Endothelial cell of umbilical vein (primary cell): ENCODE data around the gene CFAP97. TPM values are rescaled to one million over a fixed set of nuclear protein-coding genes. Genes with fewer than 3 reads are reported as not detected.

Experiments
- BruUV-seq: library from RNA; stranded (reverse); fragments of 400-500 nt; replicated peaks from 2 replicates; lab custom pipeline; 2021; lab: Mats Ljungman, UMichigan
- CTCF ChIA-PET: fragments of 300-600, 350-600 bp; sonication (Branson Sonifier 250); formaldehyde crosslinking; loops from one replicate; lab custom pipeline; 2021; ENCODE audit warnings: antibody characterized with exemption, inconsistent platforms; lab: Charles Lee
- POLR2A ChIA-PET: fragments of 300-600, 350-600 bp; sonication (Branson Sonifier 250); formaldehyde crosslinking; loops from one replicate; lab custom pipeline; 2021; ENCODE audit warnings: antibody characterized with exemption, inconsistent platforms; lab: Charles Lee
- DNase-seq: peaks from one replicate; pipeline ENCODE4 v3.0.0-alpha.2; 2011; ENCODE audit warnings: low read depth, low spot score
- FAIRE-seq: peaks from 2 replicates; lab custom pipeline; 2011; peaks lifted over from hg19 to GRCh38; lab: Jason Lieb, UNC
- H2AFZ ChIP-seq: 2 replicates; pipeline ENCODE4 v1.6.0; 2012; ENCODE audit warnings: low read depth, low read length, control low read depth, inconsistent platforms
- H3K27ac ChIP-seq: 2 replicates; pipeline ENCODE4 v1.5.1; 2011; ENCODE audit warnings: low read depth, mild to moderate bottlenecking, control low read depth, low read length, moderate library complexity; ENCODE audit not compliant: insufficient read depth
- H3K27me3 ChIP-seq, 2 experiments: 2 replicates each; pipeline versions ENCODE4 v1.6.0 to v1.6.1; 2011; ENCODE audit warnings: low read length in 2 of 2, mixed read lengths in 1 of 2; ENCODE audit not compliant: control insufficient read depth in 2 of 2, insufficient read depth in 2 of 2
- H3K36me3 ChIP-seq, 2 experiments: 2 replicates in 1 of 2; 3 replicates in 1 of 2; pipeline ENCODE4 v1.5.1; 2011; ENCODE audit warnings: low read length in 2 of 2, mild to moderate bottlenecking in 1 of 2, moderate library complexity in 1 of 2; ENCODE audit not compliant: control insufficient read depth in 2 of 2, insufficient read depth in 2 of 2; ENCODE audit errors: extremely low read depth in 1 of 2
- H3K4me1 ChIP-seq: 3 replicates; pipeline ENCODE4 v1.5.1; 2011; ENCODE audit warnings: mild to moderate bottlenecking, low read length; ENCODE audit not compliant: control insufficient read depth, insufficient read depth; ENCODE audit errors: extremely low read depth
- H3K4me2 ChIP-seq: 2 replicates; pipeline ENCODE4 v1.6.1; 2011; ENCODE audit warnings: low read length, control low read depth, mixed read lengths; ENCODE audit not compliant: insufficient read depth
- H3K4me3 ChIP-seq, 3 experiments: fragments of 200-600 bp in 1 of 3; sonication (generic), shearing (Covaris generic) in 1 of 3; replicated peaks in 1 of 3; 2 replicates each; pipeline ENCODE4 v1.5.1; 2011 to 2016; ENCODE audit warnings: control low read depth in 3 of 3, low read length in 3 of 3, mild to moderate bottlenecking in 2 of 3, inconsistent platforms in 1 of 3, low read depth in 1 of 3, moderate library complexity in 1 of 3; ENCODE audit not compliant: insufficient read depth in 1 of 3
- H3K79me2 ChIP-seq: 2 replicates; pipeline ENCODE4 v1.6.0; 2012; ENCODE audit warnings: low read length, inconsistent platforms; ENCODE audit not compliant: control insufficient read depth, insufficient read depth
- H3K9ac ChIP-seq: replicated peaks from 2 replicates; pipeline ENCODE3; 2011; ENCODE audit warnings: low read length, control low read depth; ENCODE audit not compliant: insufficient read depth; ENCODE audit errors: extremely low read depth
- H3K9me1 ChIP-seq: replicated peaks from 3 replicates; pipeline ENCODE4 v1.6.0; 2011; ENCODE audit warnings: mild to moderate bottlenecking, low read length; ENCODE audit not compliant: control insufficient read depth, insufficient read depth; ENCODE audit errors: extremely low read depth
- H3K9me3 ChIP-seq: replicated peaks from 2 replicates; pipeline ENCODE4 v1.5.1; 2012; ENCODE audit warnings: low read length, inconsistent platforms; ENCODE audit not compliant: control insufficient read depth, insufficient read depth
- H4K20me1 ChIP-seq: replicated peaks from 2 replicates; pipeline ENCODE3; 2011; ENCODE audit warnings: mild to moderate bottlenecking, low read length; ENCODE audit not compliant: control insufficient read depth, insufficient read depth; ENCODE audit errors: extremely low read depth
- EZH2 ChIP-seq: IDR thresholded peaks from 2 replicates; pipeline ENCODE4 v1.6.1; 2012; ENCODE audit warnings: borderline replicate concordance, low read depth, mild to moderate bottlenecking, moderate library complexity, low read length, inconsistent platforms; ENCODE audit not compliant: severe bottlenecking
- FOS ChIP-seq: IDR thresholded peaks from 2 replicates; pipeline ENCODE4 v1.6.1; 2011; ENCODE audit warnings: mild to moderate bottlenecking, low read length, moderate library complexity, borderline replicate concordance; ENCODE audit not compliant: insufficient read depth
- GATA2 ChIP-seq: IDR thresholded peaks from 2 replicates; pipeline ENCODE4 v1.7.0; 2011; ENCODE audit warnings: low read depth, mild to moderate bottlenecking, moderate library complexity, mixed read lengths, low read length; ENCODE audit not compliant: insufficient read length, insufficient read depth
- JUN ChIP-seq: IDR thresholded peaks from 2 replicates; pipeline ENCODE4 v1.6.1; 2011; ENCODE audit warnings: borderline replicate concordance, low read depth; ENCODE audit not compliant: insufficient read length, insufficient read depth
- MYC ChIP-seq: IDR thresholded peaks from one replicate; pipeline ENCODE4 v1.6.1; 2011; ENCODE audit warnings: mild to moderate bottlenecking, low read depth, low read length
- POLR2A ChIP-seq: IDR thresholded peaks from 2 replicates; pipeline ENCODE4 v1.6.1; 2012; ENCODE audit warnings: low read depth, mild to moderate bottlenecking, control low read depth, low read length
- POLR2AphosphoS5 ChIP-seq: IDR thresholded peaks from 2 replicates; pipeline ENCODE4 v1.6.1; 2012; ENCODE audit warnings: low read depth, mild to moderate bottlenecking, control low read depth, low read length, moderate library complexity; ENCODE audit not compliant: insufficient read depth
- dilution Hi-C: fragments of 300-500 bp; cut with MboI; formaldehyde crosslinking; loops from one replicate; pipeline ENCODE4 v1.15.0; 2019; ENCODE audit warnings: low sequenced_read_pairs; ENCODE audit not compliant: extremely low pct_ligation_motif_present
- intact Hi-C: fragments of 100-400 bp; cut with micrococcal nuclease; formaldehyde crosslinking; loops from one replicate; pipeline ENCODE4 v1.10.0; 2022
- polyA plus RNA-seq, 4 experiments: library from polyadenylated mRNA; depleted of rRNA in 3 of 4; stranded (reverse) in 3 of 4; unstranded in 1 of 4; fragments of >200 nt; gene quantifications; 2 replicates each; pipeline versions ENCODE4 v1.2.1 to v1.2.3, GENCODE V29; 2011 to 2012; ENCODE audit warnings: missing spikeins in 1 of 4
- total RNA-seq: library from RNA; stranded (reverse); gene quantifications from 2 replicates; pipeline ENCODE4 v1.2.3, GENCODE V29; 2021
- TF ChIP-seq, protein P1 (sequence below): IDR thresholded peaks from 2 replicates; pipeline ENCODE4 v1.6.1; 2011; ENCODE audit not compliant: insufficient read depth, insufficient read length
- TF ChIP-seq, protein P2 (sequence below), 2 donors: IDR thresholded peaks; 1 replicate in 1 of 2; 2 replicates in 1 of 2; pipeline ENCODE4 v1.5.1; 2011; ENCODE audit warnings: low read length in 2 of 2, mild to moderate bottlenecking in 2 of 2, moderate library complexity in 2 of 2, control low read depth in 1 of 2, inconsistent platforms in 1 of 2, low read depth in 1 of 2; ENCODE audit not compliant: insufficient read depth in 1 of 2; ENCODE audit errors: extremely low read depth in 1 of 2

The CFAP97 gene
- total and polyA plus RNA-seq, 2 donors (not counting 3 experiments of a cell fraction or from before 2014, with no cell fraction given) = 5.3 to 22.4 TPM

DNA sequence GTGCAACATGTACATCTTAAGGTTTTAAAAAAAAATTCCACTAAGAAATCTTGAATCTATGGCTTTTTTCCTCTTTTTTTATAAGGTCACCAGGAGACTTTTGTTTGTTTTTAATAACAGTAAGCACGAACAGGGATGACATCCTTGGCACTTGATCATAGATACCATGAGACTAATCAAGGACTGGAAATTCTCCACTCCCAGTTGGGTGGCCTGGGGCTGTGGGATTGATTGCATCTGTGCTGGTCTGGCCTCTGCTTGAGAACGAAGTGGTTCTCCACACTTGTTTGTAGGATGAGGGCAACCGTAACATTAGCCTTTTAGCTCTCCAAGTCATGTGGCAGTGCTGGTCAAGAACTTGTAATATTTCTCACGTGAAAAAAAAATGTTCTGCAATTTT is 41.0 kb upstream of the CFAP97 start:
- dilution Hi-C loops (no loop called here), intact Hi-C loops (loop anchor here (5.0 kb wide), 1 partner anchor 32 kb away; no protein-coding TSS in a partner anchor)
- no peaks in the 10 kb centered on the region for H3K4me1 ChIP-seq
- DNase-seq = no peak
- no peak for FAIRE-seq
- H4K20me1 ChIP-seq = no peaks in the 10 kb centered on the region
- CTCF ChIA-PET = interaction anchor here (1.5 kb wide), 1 partner anchor 36 kb away, joined by 3 read pairs; no protein-coding TSS in a partner anchor
- TF ChIP-seq EZH2 (no peak), POLR2A (no peak), GATA2 (no peak), MYC (no peak), JUN (no peak), POLR2AphosphoS5 (no peak)
- TF ChIP-seq, protein P1, sequence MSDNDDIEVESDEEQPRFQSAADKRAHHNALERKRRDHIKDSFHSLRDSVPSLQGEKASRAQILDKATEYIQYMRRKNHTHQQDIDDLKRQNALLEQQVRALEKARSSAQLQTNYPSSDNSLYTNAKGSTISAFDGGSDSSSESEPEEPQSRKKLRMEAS = no peak
- H3K36me3 ChIP-seq = no peaks in the 10 kb centered on the region
- H3K9me3 ChIP-seq = no peaks in the 10 kb centered on the region
- H3K9ac ChIP-seq = no peak overlapping the region
- no peak overlapping the region for H3K4me2 ChIP-seq
- no peak overlapping the region for H3K27ac ChIP-seq
- POLR2A ChIA-PET = interaction anchor here (0.7 kb wide), 1 partner anchor 13 kb away, joined by 3 read pairs; no protein-coding TSS in a partner anchor
- BruUV-seq = no TSS peak
- no peak overlapping the region for H2AFZ ChIP-seq
- no peak overlapping the region for H3K4me3 ChIP-seq
- H3K79me2 ChIP-seq = peaks cover 1% of the 10 kb centered on the region
- no peaks in the 10 kb centered on the region for H3K9me1 ChIP-seq
- H3K27me3 ChIP-seq = no peaks in the 10 kb centered on the region

DNA sequence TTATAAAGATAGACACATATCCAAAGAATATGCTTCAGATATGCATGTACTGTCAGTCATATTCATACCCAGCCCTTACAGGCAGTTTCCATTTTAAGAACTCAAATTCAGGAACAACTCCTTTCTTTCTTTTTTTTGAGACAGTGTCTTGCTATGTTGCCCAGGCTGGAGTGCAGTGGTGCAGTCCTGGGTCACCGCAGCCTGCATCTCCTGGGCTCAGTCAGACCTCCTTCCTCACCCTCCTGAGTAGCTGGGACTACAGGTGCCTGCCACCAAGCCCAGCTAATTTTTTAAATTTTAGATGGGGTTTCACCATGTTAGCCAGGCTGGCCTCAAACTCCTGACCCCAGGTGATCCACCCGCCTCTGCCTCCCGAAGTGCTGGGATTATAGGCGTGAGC is 40.1 kb upstream of the CFAP97 start:
- ChIA-PET POLR2A (no interaction called here), CTCF (interaction anchor here (1.0 to 1.5 kb wide), 2 partner anchors 10 to 35 kb away, joined by 3 read pairs; no protein-coding TSS in a partner anchor)
- no peak overlapping the region for H3K4me2 ChIP-seq
- intact Hi-C loops (no loop called here), dilution Hi-C loops (no loop called here)
- TF ChIP-seq MYC = no peak
- TF ChIP-seq, protein P2, sequence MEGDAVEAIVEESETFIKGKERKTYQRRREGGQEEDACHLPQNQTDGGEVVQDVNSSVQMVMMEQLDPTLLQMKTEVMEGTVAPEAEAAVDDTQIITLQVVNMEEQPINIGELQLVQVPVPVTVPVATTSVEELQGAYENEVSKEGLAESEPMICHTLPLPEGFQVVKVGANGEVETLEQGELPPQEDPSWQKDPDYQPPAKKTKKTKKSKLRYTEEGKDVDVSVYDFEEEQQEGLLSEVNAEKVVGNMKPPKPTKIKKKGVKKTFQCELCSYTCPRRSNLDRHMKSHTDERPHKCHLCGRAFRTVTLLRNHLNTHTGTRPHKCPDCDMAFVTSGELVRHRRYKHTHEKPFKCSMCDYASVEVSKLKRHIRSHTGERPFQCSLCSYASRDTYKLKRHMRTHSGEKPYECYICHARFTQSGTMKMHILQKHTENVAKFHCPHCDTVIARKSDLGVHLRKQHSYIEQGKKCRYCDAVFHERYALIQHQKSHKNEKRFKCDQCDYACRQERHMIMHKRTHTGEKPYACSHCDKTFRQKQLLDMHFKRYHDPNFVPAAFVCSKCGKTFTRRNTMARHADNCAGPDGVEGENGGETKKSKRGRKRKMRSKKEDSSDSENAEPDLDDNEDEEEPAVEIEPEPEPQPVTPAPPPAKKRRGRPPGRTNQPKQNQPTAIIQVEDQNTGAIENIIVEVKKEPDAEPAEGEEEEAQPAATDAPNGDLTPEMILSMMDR (IDR thresholded peaks at IDR 0.05; ENCODE audit: extremely low read depth in 1 of 2, insufficient read depth in 1 of 2, low read depth in 1 of 2, low read length in 2 of 2) = no peak
- TF ChIP-seq POLR2AphosphoS5 = no peak
- no peak for TF ChIP-seq POLR2A
- TF ChIP-seq, protein P1 = no peak
- TF ChIP-seq EZH2 = no peak
- TF ChIP-seq FOS = no peak
- no peak for TF ChIP-seq JUN
- TF ChIP-seq GATA2 = no peak
- no peaks in the 10 kb centered on the region for H3K27me3 ChIP-seq
- no peak overlapping the region for H3K27ac ChIP-seq
- FAIRE-seq (no peak), DNase-seq (no peak)
- H2AFZ ChIP-seq = no peak overlapping the region
- H3K4me1 ChIP-seq = no peaks in the 10 kb centered on the region
- no peaks in the 10 kb centered on the region for H3K9me3 ChIP-seq
- H3K9ac ChIP-seq = no peak overlapping the region
- H3K36me3 ChIP-seq = no peaks in the 10 kb centered on the region
- H3K9me1 ChIP-seq = no peaks in the 10 kb centered on the region
- peaks cover 2% of the 10 kb centered on the region for H3K79me2 ChIP-seq
- BruUV-seq = no TSS peak
- H3K4me3 ChIP-seq = no peak overlapping the region
- no peaks in the 10 kb centered on the region for H4K20me1 ChIP-seq
